Measurements from ENCODE around the gene ZNF366. TPM values are rescaled to one million over a fixed set of nuclear protein-coding genes. Genes with fewer than 3 reads are reported as not detected.

Gene ZNF366
- total and polyA plus RNA-seq, 9 donors = 0.83 to 3.5 (median 1.6) TPM

GRCh38 chr5:72426019-72426418, 81.2 kb downstream of the ZNF366 start:
- Histone ChIP-seq H3K36me3 (no peaks in the 10 kb centered on the region), H3K4me3 (no peak overlapping the region), H3K27me3 (no peaks in the 10 kb centered on the region), H3K27ac (no peak overlapping the region), H3K9me3 (no peaks in the 10 kb centered on the region), H3K4me1 (ENCODE audit: insufficient read depth) (peaks cover 3% of the 10 kb centered on the region)
- DNase-seq = no peak
- intact Hi-C loops (cut with DNase I) = no loop called here
- TF ChIP-seq POLR2A (IDR thresholded peaks at IDR 0.05) (no peak), EP300 (IDR thresholded peaks at IDR 0.05) (no peak)
- TF ChIP-seq, protein P1, sequence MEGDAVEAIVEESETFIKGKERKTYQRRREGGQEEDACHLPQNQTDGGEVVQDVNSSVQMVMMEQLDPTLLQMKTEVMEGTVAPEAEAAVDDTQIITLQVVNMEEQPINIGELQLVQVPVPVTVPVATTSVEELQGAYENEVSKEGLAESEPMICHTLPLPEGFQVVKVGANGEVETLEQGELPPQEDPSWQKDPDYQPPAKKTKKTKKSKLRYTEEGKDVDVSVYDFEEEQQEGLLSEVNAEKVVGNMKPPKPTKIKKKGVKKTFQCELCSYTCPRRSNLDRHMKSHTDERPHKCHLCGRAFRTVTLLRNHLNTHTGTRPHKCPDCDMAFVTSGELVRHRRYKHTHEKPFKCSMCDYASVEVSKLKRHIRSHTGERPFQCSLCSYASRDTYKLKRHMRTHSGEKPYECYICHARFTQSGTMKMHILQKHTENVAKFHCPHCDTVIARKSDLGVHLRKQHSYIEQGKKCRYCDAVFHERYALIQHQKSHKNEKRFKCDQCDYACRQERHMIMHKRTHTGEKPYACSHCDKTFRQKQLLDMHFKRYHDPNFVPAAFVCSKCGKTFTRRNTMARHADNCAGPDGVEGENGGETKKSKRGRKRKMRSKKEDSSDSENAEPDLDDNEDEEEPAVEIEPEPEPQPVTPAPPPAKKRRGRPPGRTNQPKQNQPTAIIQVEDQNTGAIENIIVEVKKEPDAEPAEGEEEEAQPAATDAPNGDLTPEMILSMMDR (IDR thresholded peaks at IDR 0.05) = no peak

DNA sequence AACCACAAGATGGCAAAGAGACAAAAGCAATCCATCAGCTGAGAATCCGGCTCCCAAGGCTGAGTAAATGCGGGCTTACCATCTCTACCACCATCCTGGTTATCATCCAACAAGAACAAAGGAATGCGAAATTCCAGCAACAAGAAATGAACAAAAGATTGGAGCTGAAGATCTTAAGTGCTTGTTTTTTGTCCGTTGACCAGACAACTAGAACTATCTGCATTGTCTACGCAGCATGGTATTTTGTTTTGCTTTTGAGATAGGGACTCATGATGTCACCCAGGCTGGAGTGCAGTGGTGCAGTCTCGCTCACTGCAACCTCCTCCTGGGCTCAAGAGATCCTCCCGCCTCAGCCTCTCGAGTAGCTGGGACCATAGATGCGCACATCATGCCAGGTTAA, 88.9 kb downstream of the ZNF366 start:
- Histone ChIP-seq H3K36me3 (no peaks in the 10 kb centered on the region), H3K27me3 (no peaks in the 10 kb centered on the region), H3K4me1 (ENCODE audit: insufficient read depth) (no peaks in the 10 kb centered on the region), H3K4me3 (no peak overlapping the region), H3K27ac (no peak overlapping the region), H3K9me3 (no peaks in the 10 kb centered on the region)
- intact Hi-C loops (cut with DNase I) = no loop called here
- 83 to 87% (median 87%) methylated on average over 9 of the region's 9 CpGs for WGBS, 3 donors
- TF ChIP-seq POLR2A (IDR thresholded peaks at IDR 0.05) = no peak
- TF ChIP-seq, protein P1 (IDR thresholded peaks at IDR 0.05) = no peak
- no peak for DNase-seq

DNA sequence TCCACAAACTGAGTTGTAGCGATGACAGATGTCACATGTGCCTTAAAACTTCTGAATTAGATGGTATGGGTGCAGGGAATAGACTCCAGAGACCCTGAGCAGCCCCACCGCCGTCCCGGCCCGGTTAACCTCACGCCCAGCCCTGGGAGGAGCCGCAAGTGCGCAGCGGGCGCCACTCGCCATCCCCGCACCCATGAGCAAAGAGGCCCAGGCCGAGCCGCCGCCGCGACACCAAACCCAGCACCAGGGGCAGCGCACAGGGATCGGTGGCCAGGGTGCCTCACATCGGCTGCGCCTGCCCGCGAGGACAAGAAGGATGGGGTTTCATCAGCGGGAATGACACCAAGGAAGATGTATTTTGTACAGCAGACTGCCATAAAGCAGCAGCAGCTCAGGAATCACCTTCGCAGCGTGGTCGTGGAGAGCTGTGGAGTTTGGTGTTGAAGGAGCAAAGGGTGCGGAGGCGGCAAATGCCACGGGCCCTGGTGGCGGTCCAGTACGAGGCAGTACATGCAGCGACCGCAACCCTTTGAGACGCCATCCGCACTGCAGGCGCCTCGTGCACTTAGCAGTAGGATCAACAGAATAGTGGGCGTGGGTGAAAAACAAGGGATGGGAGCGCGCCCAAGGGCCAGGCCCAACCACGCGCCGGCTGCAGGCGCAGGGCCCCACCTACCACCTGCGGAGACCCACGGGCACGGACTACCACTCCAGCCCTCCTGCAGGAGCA, 89.7 kb downstream of the ZNF366 start:
- no peak overlapping the region for H3K4me3 ChIP-seq
- H3K9me3 ChIP-seq = no peaks in the 10 kb centered on the region
- intact Hi-C loops (cut with DNase I) = no loop called here
- TF ChIP-seq EP300 (IDR thresholded peaks at IDR 0.05) = no peak
- TF ChIP-seq, protein P1 (IDR thresholded peaks at IDR 0.05) = no peak
- no peak for TF ChIP-seq POLR2A (IDR thresholded peaks at IDR 0.05)
- WGBS, 3 donors = 93 to 95% (median 94%) methylated on average over 44 to 48 of the region's 48 CpGs
- no peaks in the 10 kb centered on the region for H3K4me1 ChIP-seq (ENCODE audit: insufficient read depth)
- no peaks in the 10 kb centered on the region for H3K27me3 ChIP-seq
- no peak overlapping the region for H3K27ac ChIP-seq
- no peak for DNase-seq
- H3K36me3 ChIP-seq = no peaks in the 10 kb centered on the region

DNA sequence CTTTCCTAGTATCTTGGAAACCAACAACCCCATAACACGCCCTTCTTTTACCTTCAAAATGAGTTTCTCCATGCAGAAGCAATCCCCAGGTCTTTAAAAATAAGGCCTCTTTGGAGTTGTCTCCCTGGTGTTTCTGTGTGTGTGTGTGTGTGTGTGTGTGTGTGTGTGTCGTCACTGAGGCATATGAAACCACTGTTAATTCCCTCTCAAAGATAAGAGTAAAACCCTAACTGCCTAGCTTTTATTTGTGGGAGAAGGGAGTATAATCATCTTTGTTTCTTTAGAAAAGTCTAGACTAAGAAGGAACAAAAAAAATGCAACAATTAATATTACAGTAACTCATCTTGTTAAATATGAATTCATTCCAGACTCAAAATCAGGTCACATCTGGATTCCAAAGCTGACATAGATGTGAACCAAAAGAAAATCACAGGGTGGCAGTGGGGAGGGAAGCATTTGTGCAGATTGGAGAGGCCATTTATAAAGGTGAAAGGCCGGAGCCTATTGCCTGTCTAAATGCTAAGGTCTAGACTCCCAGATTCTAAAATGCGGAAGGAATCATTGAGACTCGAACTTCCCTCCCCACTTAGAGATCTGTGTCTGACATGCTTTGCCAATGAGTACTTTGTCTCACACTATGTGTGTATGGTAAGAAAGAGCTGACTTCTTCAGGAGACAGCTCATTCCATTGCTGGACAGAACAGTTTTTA, 91.4 kb downstream of the ZNF366 start:
- no peaks in the 10 kb centered on the region for H3K36me3 ChIP-seq
- no peaks in the 10 kb centered on the region for H3K9me3 ChIP-seq
- DNase-seq = no peak
- no peak overlapping the region for H3K27ac ChIP-seq
- no peaks in the 10 kb centered on the region for H3K4me1 ChIP-seq (ENCODE audit: insufficient read depth)
- H3K27me3 ChIP-seq = no peaks in the 10 kb centered on the region
- TF ChIP-seq, protein P1 (IDR thresholded peaks at IDR 0.05) = no peak
- TF ChIP-seq POLR2A (IDR thresholded peaks at IDR 0.05) = no peak
- no peak overlapping the region for H3K4me3 ChIP-seq
- intact Hi-C loops (cut with DNase I) = no loop called here
- WGBS, 3 donors = 81 to 90% (median 89%) methylated on average over 5 of the region's 5 CpGs

Measured in ovary (tissue), 9 donors.